ENCODE data around the gene GFI1B.
"Not testable (repeated sequence)": the region's sequence is repeated elsewhere in the genome, so short reads cannot be mapped to it uniquely, and the experiment has no call there.

Gene GFI1B

GRCh38 chr9:132990781-132991180, 12.3 kb downstream of the GFI1B start:
- DNase-seq (ENCODE audit: extremely low read depth in 1 of 2, low read depth in 1 of 2), result no peak

GRCh38 chr9:132991351-132992300, 13.1 kb downstream of the GFI1B start:
- DNase-seq (ENCODE audit: extremely low read depth in 1 of 2, low read depth in 1 of 2), result no peak

DNA sequence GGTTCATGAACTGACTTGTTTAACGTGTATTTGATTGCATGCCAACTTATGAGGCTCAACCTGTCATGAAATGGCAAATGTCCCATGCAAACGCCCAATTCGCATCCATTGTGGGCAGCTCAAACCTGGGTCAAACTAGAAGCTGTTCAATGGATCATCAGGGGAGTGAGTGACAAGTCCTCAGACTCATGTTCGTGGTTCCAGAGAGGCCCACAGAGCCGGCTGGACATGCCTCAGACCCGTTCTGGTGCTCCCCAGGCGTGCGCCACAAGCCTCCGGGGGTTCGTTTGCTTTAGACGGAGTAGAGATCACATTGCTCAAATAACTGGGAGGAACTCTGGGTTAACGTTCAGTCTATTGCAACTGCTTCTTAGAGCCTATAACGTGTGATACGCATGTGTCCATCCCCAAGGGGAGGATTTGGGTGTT, 15.0 kb downstream of the GFI1B start:
- no peak for DNase-seq (ENCODE audit: extremely low read depth in 1 of 2, low read depth in 1 of 2)

- no peak for DNase-seq (ENCODE audit: extremely low read depth in 1 of 2, low read depth in 1 of 2)
These were observed 16.1 kb downstream of the GFI1B start for GRCh38 chr9:132994410-132995120.

DNA sequence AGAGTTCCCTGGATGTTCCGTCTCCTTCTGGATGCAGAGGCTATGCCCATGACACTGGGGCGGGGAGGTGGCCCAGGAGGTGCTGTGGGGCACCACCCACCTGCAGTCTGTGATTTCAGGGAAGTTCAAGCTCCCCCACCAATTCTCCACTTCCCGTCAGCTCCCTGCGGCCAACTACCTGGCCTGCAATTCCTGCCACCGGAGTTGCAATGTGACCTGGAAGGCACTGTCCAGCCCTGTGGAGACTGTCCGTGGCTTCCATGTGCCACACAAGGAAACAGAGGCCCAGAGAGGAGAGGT, 16.6 kb downstream of the GFI1B start:
- no peak for DNase-seq (ENCODE audit: extremely low read depth in 1 of 2, low read depth in 1 of 2)

DNA sequence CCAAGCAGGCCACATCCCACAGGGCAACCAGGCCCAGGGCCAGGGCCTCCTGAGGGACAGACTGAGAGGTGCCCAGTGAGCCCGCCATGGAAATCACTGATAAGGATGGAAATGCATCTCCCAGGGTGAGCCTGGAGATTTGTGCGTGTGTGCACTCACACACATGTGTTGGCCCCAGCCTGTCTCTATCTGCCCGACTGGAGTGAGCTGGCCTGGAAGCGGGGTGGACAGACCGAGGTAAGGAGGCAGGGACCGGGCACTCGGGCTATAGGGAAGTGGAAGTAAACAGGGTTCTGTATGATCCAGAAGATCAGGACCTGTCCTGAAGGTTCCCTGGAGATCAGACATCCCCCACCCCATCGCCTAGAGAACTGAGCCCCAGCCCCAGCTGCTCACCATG, 17.4 kb downstream of the GFI1B start:
- DNase-seq (ENCODE audit: extremely low read depth in 1 of 2, low read depth in 1 of 2), result no peak

- no peak for DNase-seq (ENCODE audit: extremely low read depth in 1 of 2, low read depth in 1 of 2)
These were observed 18.0 kb downstream of the GFI1B start for GRCh38 chr9:132996526-132996925.

DNA sequence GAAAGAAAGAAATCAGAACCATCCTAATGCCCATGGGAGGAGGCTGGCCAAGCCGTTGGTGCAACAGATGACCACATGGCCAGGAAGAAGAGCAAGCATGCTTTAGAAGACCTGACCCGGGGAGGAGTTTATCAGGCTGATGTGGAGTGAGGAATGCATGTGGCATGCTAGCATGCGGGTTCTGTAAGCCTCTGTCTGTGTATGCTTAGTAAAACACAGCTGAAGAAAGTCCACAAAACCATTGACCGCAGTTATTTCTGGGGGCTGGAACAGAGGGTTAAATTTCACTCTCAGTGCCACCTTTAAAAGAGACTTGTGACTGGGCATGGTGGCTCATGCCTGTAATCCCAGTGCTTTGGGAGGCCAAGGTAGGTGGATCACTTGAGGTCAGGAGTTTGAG, 19.1 kb downstream of the GFI1B start:
- DNase-seq (ENCODE audit: extremely low read depth in 1 of 2, low read depth in 1 of 2), result no peak

DNA sequence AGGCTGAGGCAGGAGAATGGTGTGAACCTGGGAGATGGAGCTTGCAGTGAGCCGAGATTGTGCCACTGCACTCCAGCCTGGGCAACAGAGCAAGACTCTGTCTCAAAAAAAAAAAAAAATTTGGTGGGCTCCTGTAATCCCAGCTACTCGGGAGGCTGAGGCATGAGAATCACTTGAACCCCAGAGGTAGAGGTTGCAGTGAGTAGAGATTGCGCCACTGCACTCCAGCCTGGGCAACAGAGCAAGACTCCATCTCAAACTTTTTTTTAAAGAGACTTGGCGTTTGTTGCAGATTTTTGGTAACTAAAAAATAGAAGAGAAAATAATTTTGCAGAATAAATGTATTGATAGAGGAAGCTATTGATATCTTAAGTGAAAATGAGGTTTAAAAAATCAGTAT, 19.7 kb downstream of the GFI1B start:
- not testable (repeated sequence) for DNase-seq (ENCODE audit: extremely low read depth in 1 of 2, low read depth in 1 of 2)

DNA sequence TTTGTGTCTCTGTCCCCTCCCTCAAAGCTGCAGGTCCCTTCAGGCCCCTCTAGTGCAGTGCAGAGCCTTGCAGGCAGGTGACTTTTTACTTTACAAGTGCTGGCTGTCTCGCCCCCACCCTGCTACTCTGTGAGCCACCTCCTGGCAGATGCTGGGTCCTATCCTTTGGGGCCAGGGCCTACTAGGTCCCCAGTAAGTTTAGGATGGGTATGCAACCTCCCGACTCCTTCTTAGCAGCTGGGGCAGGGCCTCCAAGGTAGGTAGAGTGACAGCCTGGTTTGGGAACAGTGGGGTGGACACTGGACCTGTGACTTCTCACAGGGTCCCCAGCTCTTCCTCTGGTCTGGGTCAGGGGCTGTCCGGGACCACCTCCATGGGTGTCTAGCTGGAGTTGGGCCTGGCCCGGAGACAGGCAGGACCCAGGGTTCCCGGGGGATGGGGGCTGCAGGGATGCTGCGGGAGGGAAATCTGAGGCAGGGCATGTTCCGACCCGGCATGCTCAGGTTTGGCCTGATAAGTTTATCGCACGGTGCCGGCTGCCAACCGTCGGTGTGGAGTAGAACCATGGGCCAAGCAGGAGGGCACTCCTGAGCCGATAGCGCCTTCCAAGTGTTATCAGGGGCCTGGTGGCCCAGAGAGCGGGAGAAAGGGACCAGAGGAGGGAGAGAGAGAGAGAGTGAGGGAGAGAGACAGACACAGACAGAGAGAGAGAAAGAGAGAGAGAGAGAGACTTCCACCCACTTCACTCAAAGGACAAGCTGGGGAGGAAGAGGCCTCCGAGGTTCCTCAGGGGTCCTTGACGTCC, 20.5 kb downstream of the GFI1B start:
- no peak for DNase-seq (ENCODE audit: extremely low read depth in 1 of 2, low read depth in 1 of 2)

DNA sequence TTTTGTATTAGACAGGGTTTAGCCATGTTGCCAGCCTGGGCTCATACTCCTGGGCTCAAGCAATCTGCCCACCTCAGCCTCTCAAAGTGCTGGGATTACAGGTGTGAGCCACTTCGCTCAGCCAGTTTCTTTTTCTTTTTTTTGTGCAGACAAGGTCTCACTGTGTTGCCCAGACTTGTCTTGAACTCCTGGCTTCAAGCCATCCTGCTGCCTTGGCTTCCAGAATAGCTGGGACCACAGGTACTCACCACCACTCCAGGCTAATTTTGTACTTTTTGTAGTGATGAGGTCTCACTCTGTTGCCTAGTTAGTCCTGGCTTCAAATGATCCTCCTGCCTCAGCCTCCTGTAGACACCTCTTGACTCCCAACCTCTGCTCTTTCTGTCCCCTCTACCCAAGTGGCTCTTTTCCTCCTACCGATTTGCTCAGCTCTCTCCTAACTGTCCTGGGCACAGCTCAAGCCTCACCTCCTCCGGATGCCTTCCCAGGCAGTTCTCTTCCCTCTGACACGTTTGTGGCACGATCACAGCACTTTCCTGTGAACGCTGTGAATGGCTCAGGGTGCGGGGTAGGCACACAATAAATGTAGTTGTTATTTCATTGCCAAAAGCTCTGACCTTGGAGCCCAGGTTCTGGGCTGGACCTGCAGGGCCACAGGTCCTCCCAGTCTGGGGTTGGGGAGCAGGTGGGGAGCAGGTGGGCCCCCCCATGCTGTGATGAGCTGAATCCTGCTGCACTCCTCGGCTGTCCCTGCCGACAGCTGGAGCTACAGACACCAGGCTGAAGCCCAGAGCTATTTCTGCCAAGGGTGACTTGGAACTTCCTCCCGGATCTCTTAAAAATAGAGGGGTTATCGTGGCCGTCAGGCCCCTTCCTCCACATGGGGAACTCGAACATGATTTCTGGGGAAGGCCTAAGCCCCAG, 23.9 kb downstream of the GFI1B start:
- no peak for DNase-seq (ENCODE audit: extremely low read depth in 1 of 2, low read depth in 1 of 2)

- no peak for DNase-seq (ENCODE audit: extremely low read depth in 1 of 2, low read depth in 1 of 2)
These were observed 24.6 kb downstream of the GFI1B start for GRCh38 chr9:133003071-133003461.

DNA sequence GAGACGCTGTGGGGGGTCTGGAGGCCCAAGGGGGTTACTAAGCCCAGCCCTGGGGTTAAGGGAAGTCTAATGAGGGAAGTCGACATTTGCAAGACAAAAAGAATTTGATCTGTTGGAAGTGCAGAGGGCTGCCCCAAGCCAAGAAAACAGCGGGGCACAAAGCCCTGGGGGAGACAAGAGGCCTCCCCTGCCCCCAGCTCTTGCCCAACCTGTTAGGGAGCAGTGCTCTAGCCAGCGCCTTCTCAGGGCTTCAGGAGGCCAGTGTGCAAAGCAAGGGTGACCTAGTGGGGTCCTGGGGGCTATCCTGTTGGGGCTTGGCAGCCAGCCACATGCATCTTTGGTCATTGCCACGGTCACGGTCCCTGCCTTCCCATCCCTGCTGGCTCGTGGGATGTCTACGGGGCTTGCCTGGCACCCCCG, 25.2 kb downstream of the GFI1B start:
- no peak for DNase-seq (ENCODE audit: extremely low read depth in 1 of 2, low read depth in 1 of 2)

DNA sequence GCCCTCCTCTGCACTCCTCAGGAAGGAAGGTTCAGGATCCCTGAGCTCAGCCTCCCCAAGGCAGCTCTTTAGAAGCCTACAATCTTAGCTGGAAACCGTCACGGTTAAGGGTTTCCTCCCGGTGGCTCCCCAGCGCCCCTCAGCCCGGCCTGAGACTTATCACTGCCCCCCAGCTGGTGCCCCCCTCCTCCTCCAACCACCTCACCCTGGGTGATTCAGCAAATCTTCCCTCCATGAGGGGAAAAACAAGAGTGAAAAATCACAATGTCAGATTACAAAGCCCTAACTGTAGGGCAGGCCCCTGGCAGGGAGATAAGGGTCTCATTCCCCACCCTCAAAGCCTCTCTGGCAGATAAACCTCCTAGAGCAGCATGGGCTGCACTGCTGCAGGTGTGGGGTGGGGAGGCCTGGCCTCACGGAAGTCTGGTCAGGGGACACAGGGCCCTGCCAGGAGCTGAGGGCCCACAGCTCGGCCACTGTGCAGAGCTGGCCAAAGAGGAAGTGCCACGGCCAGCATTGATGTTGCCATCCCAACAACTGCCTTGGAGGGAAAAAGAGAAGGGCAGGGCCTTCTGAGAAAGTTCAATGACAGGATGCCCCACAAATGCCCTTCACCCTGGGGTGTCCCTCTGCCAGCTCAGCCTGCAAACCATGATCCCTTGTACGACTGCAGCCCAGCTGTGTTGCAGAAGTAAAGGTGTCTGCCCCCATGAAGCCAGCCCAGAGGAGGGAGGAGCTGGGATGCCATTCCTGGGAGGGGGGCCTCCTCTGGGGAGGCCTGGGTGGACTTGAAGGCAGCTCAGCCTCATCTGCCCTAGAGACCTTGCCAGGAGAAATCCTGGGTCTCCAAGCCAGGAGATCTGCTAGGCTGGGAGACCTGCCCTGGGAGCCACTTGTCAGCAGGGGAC, 25.9 kb downstream of the GFI1B start:
- no peak for DNase-seq (ENCODE audit: extremely low read depth in 1 of 2, low read depth in 1 of 2)

DNA sequence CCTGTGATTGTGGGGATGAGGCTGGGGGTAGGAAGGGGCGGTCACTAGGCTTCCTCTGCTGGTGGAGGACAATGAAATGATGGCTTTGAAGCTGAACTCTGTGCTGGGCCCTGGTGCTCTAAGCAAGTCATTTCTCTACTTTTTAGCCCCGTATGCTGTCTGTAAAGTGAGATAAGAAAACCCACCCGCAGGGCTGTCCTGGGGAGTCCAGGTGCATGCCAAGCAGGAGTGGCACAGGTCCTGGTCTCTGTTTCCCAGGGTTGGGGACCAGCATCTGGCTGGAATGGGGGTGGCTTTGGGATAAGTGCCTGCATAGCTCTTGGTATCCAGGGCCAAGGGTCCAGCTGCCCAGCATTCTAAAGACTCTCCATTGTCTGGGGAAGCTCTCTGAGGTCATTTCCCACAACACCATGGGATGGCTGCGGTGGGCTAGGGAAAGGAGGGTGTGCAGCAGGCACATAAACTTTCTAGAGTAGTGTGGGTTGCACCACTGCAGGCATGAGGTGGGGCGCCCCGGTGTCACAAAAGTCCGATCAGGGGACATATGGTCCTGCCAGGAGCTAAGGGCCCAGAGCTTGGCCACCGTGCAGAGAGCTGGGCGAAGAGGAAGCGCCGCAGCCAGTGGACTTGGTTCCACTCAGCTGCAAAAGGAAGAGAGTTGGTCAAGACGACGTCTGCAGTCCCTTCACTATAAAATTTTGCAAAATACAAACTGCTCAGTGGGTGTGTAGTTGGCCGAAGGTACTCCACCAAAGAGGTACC, 26.7 kb downstream of the GFI1B start:
- no peak for DNase-seq (ENCODE audit: extremely low read depth in 1 of 2, low read depth in 1 of 2)

DNA sequence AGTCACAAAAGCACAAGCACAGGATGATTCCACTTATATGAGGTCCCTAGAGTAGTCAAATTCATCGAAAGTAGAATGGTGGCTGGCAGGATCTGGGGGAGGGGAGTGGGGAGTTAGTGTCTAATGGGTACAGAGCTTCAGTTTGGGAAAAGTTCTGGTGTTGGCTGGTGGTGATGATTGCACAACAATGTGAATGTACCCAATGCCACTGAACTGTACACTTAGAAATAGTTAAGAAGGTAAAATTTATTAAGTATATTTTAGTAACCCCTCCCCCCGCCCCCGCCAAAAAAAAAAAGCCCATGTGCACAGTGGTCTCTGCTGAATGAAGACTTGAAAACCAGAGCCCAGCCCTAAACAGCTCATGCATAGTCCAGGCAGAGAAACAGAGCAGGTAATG, 27.5 kb downstream of the GFI1B start:
- no peak for DNase-seq (ENCODE audit: extremely low read depth in 1 of 2, low read depth in 1 of 2)

DNA sequence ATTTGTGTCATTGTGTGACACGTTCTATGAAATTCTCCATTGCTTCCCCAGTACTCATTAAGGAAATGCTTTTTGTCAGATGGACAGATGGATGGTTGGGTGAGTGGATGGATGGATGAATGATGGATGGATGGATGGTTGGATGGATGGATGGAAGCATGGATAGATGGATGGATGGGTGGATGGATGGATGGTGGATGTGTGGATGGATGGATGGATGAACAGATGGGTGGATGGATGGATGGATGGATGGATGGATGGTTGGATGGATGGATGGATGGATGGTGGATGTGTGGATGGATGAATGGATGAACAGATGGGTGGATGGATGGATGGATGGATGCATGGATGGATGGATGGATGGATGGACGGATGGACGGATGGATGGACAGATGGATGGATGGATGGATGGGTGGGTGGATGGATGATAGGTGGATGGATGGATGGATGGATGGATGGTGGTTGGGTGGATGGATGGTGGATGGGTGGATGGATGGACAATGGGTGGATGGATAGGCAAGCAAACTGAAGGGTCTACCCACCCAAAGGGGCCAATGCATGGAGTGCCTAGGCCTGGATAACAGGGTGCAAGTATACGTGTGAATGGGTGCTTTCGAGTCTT, 28.3 kb downstream of the GFI1B start:
- DNase-seq (ENCODE audit: extremely low read depth in 1 of 2, low read depth in 1 of 2), result no peak

GRCh38 chr9:133008406-133008805, 29.9 kb downstream of the GFI1B start:
- DNase-seq (ENCODE audit: extremely low read depth in 1 of 2, low read depth in 1 of 2), result no peak
